Neural progenitor cell (in vitro differentiated cells): ENCODE results near the gene VWA8. TPM values are rescaled to one million over a fixed set of nuclear protein-coding genes. Genes with fewer than 3 reads are reported as not detected.
"Not testable (repeated sequence)": the region's sequence is repeated elsewhere in the genome, so short reads cannot be mapped to it uniquely, and the experiment has no call there.

Source experiments
- DNase-seq: peaks from one replicate; pipeline ENCODE4 v3.0.0-alpha.2; 2016; ENCODE audit warnings: low spot score
- H2AFZ ChIP-seq: fragments of 200-600 bp; sonication (generic); replicated peaks from 2 replicates; pipeline ENCODE4 v1.6.1; 2016; ENCODE audit warnings: antibody characterized with exemption
- H3F3A ChIP-seq: fragments of 200-600 bp; sonication (generic); 2 replicates; pipeline ENCODE4 v1.6.1; 2016; ENCODE audit warnings: antibody characterized with exemption, low read depth
- H3K27ac ChIP-seq: fragments of 200-600 bp; sonication (generic); 2 replicates; pipeline ENCODE4 v1.5.1; 2016; ENCODE audit warnings: mild to moderate bottlenecking
- H3K27me3 ChIP-seq: fragments of 200-600 bp; sonication (generic); 2 replicates; pipeline ENCODE4 v1.6.1; 2016; ENCODE audit warnings: mild to moderate bottlenecking, moderate library complexity
- H3K36me3 ChIP-seq: fragments of 200-600 bp; sonication (generic); 2 replicates; pipeline ENCODE4 v1.5.1; 2016
- H3K4me1 ChIP-seq: fragments of 200-600 bp; sonication (generic); 2 replicates; pipeline ENCODE4 v1.6.1; 2016; ENCODE audit warnings: mixed run types
- H3K4me2 ChIP-seq: fragments of 200-600 bp; sonication (generic); 2 replicates; pipeline ENCODE4 v1.6.1; 2016
- H3K4me3 ChIP-seq: fragments of 200-600 bp; sonication (generic); 2 replicates; pipeline ENCODE4 v1.5.1; 2016
- H3K79me2 ChIP-seq: fragments of 200-600 bp; sonication (generic); 2 replicates; pipeline ENCODE4 v1.6.1; 2016; ENCODE audit warnings: low read depth
- H3K9ac ChIP-seq: fragments of 200-600 bp; sonication (generic); 2 replicates; pipeline ENCODE4 v1.6.1; 2016
- H3K9me3 ChIP-seq: fragments of 200-600 bp; sonication (generic); 2 replicates; pipeline ENCODE4 v1.5.1; 2016; ENCODE audit warnings: low read depth
- H4K20me1 ChIP-seq: fragments of 200-600 bp; sonication (generic); 2 replicates; pipeline ENCODE4 v1.6.1; 2016; ENCODE audit warnings: low read depth
- H3K27ac Mint-ChIP-seq: 3 replicates; pipeline ENCODE4 v1.8.0; 2021; ENCODE audit warnings: mixed read lengths
- H3K27me3 Mint-ChIP-seq: 2 replicates; pipeline ENCODE4 v1.8.0; 2022; ENCODE audit warnings: low read depth, mild to moderate bottlenecking, inconsistent platforms, moderate library complexity, mixed read lengths; ENCODE audit not compliant: insufficient read depth
- H3K36me3 Mint-ChIP-seq: 3 replicates; pipeline ENCODE4 v1.8.0; 2021; ENCODE audit warnings: mixed read lengths
- H3K4me1 Mint-ChIP-seq: 3 replicates; pipeline ENCODE4 v1.8.0; 2021; ENCODE audit warnings: mixed read lengths
- H3K4me3 Mint-ChIP-seq: 3 replicates; pipeline ENCODE4 v1.8.0; 2021; ENCODE audit warnings: mild to moderate bottlenecking, moderate library complexity, mixed read lengths
- H3K9me3 Mint-ChIP-seq: 3 replicates; pipeline ENCODE4 v1.8.0; 2020; ENCODE audit warnings: mixed read lengths
- CTCF ChIP-seq: fragments of 200-600 bp; sonication (generic); IDR thresholded peaks from 2 replicates; pipeline ENCODE4 v1.5.1; 2017; ENCODE audit warnings: antibody characterized with exemption, mild to moderate bottlenecking
- EZH2 ChIP-seq: fragments of 200-600 bp; sonication (generic); IDR thresholded peaks from 2 replicates; pipeline ENCODE4 v1.6.1; 2017; ENCODE audit warnings: antibody characterized with exemption, mild to moderate bottlenecking, moderate library complexity
- EZH2phosphoT487 ChIP-seq: fragments of 200-600 bp; sonication (generic); IDR thresholded peaks from 2 replicates; pipeline ENCODE4 v1.6.1; 2017; ENCODE audit warnings: antibody characterized with exemption
- total RNA-seq: library from RNA; depleted of rRNA; stranded (reverse); fragments of >200 nt; gene quantifications from 2 replicates; pipeline ENCODE4 v1.2.3, GENCODE V29; 2015; ENCODE audit warnings: low replicate concordance

VWA8 gene
- total RNA-seq, 1 donor from 2014 or later = 12.6 TPM

- no peak overlapping the region for H3K27ac ChIP-seq
- no peak overlapping the region for H3K4me3 ChIP-seq
- H3K27me3 ChIP-seq = no peaks in the 10 kb centered on the region
- no peak overlapping the region for H3K4me2 ChIP-seq
- Mint-ChIP-seq H3K27me3 (peaks cover 3% of the 10 kb centered on the region), H3K4me3 (no peak overlapping the region), H3K9me3 (peaks cover 24% of the 10 kb centered on the region), H3K4me1 (peaks cover 11% of the 10 kb centered on the region), H3K36me3 (peaks cover 16% of the 10 kb centered on the region), H3K27ac (no peak overlapping the region)
- H2AFZ ChIP-seq = no peak overlapping the region
- peaks cover 6% of the 10 kb centered on the region for H3K4me1 ChIP-seq
- no peaks in the 10 kb centered on the region for H4K20me1 ChIP-seq
- TF ChIP-seq CTCF = no peak
- no peak for TF ChIP-seq EZH2
- no peak for TF ChIP-seq EZH2phosphoT487
- no peaks in the 10 kb centered on the region for H3K9me3 ChIP-seq
- no peak for DNase-seq
- H3F3A ChIP-seq = no peaks in the 10 kb centered on the region
- no peaks in the 10 kb centered on the region for H3K79me2 ChIP-seq
- H3K36me3 ChIP-seq = no peaks in the 10 kb centered on the region
- H3K9ac ChIP-seq = no peak overlapping the region
These were observed 339.0 kb downstream of the VWA8 start for GRCh38 chr13:41621716-41622431.

- not testable (repeated sequence) for H4K20me1 ChIP-seq, H3K27me3 Mint-ChIP-seq, H3K4me3 Mint-ChIP-seq, H3K4me2 ChIP-seq, H3K79me2 ChIP-seq, H3K9ac ChIP-seq, H3K27ac ChIP-seq, H3K27ac Mint-ChIP-seq, H3K9me3 ChIP-seq, H3F3A ChIP-seq, DNase-seq, H2AFZ ChIP-seq, H3K4me3 ChIP-seq, H3K36me3 ChIP-seq, H3K27me3 ChIP-seq, H3K4me1 ChIP-seq
- Mint-ChIP-seq H3K4me1 (peaks cover 22% of the 10 kb centered on the region), H3K9me3 (peaks cover 13% of the 10 kb centered on the region), H3K36me3 (peaks cover 17% of the 10 kb centered on the region)
These were observed 343.3 kb downstream of the VWA8 start for GRCh38 chr13:41617633-41618032.

GRCh38 chr13:41616151-41616550 is 344.8 kb downstream of the VWA8 start:
- peaks cover 5% of the 10 kb centered on the region for H3K4me1 ChIP-seq

More at GRCh38 chr13:41616151-41616550, 344.8 kb downstream of the VWA8 start:
- no peaks in the 10 kb centered on the region for H4K20me1 ChIP-seq
- H3K27ac ChIP-seq = no peak overlapping the region
- H2AFZ ChIP-seq = no peak overlapping the region
- peaks cover 18% of the 10 kb centered on the region for H3K36me3 Mint-ChIP-seq
- no peaks in the 10 kb centered on the region for H3K36me3 ChIP-seq
- H3F3A ChIP-seq = no peaks in the 10 kb centered on the region
- no peaks in the 10 kb centered on the region for H3K79me2 ChIP-seq
- no peak overlapping the region for H3K4me2 ChIP-seq
- H3K4me3 ChIP-seq = no peak overlapping the region
- H3K9me3 ChIP-seq = no peaks in the 10 kb centered on the region
- peaks cover 3% of the 10 kb centered on the region for H3K27me3 Mint-ChIP-seq
- H3K27me3 ChIP-seq = no peaks in the 10 kb centered on the region
- H3K4me3 Mint-ChIP-seq = no peak overlapping the region
- H3K4me1 Mint-ChIP-seq = peaks cover 19% of the 10 kb centered on the region
- peaks cover 13% of the 10 kb centered on the region for H3K9me3 Mint-ChIP-seq
- no peak overlapping the region for H3K27ac Mint-ChIP-seq
- TF ChIP-seq EZH2phosphoT487 (no peak), EZH2 (no peak), CTCF (no peak)
- no peak overlapping the region for H3K9ac ChIP-seq
- no peak for DNase-seq
